Measurements from ENCODE around the gene ADORA2A.
"Not testable (repeated sequence)": the region's sequence is repeated elsewhere in the genome, so short reads cannot be mapped to it uniquely, and the experiment has no call there.

ADORA2A gene

GRCh38 chr22:24486501-24486921 lies 59.1 kb downstream of the ADORA2A start:
- TF ChIP-seq POLR2AphosphoS5 (IDR thresholded peaks at IDR 0.05; ENCODE audit: low read depth) (no peak), SPI1 (IDR thresholded peaks at IDR 0.05; ENCODE audit: borderline replicate concordance, low read depth) (peak; percentile 88)
- H3K27me3 ChIP-seq (ENCODE audit: insufficient read depth, poor library complexity, severe bottlenecking) = no peaks in the 10 kb centered on the region
- H3K4me3 ChIP-seq (replicated peaks; ENCODE audit: insufficient read depth, low read length) = no peak overlapping the region
- DNase-seq (ENCODE audit: low read depth in 1 of 2, low spot score in 1 of 2) = peak in 1 of 2 experiments; percentile 60
- no peak overlapping the region for H3K27ac ChIP-seq (replicated peaks)

GRCh38 chr22:24489011-24489410 lies 61.6 kb downstream of the ADORA2A start:
- Histone ChIP-seq H3K27ac (replicated peaks) (no peak overlapping the region), H3K4me3 (replicated peaks; ENCODE audit: insufficient read depth, low read length) (no peak overlapping the region), H3K27me3 (ENCODE audit: insufficient read depth, poor library complexity, severe bottlenecking) (no peaks in the 10 kb centered on the region)
- TF ChIP-seq POLR2AphosphoS5 (IDR thresholded peaks at IDR 0.05; ENCODE audit: low read depth) = no peak
- TF ChIP-seq CTCF (IDR thresholded peaks at IDR 0.05; ENCODE audit: insufficient read depth, low read length) = no peak
- no peak for TF ChIP-seq SPI1 (IDR thresholded peaks at IDR 0.05; ENCODE audit: borderline replicate concordance, low read depth)
- no peak for TF ChIP-seq GABPA (IDR thresholded peaks at IDR 0.05; ENCODE audit: low read depth)
- no peak for TF ChIP-seq REST (IDR thresholded peaks at IDR 0.05; ENCODE audit: insufficient replicate concordance, low read depth)
- no peak for DNase-seq (ENCODE audit: low read depth in 1 of 2, low spot score in 1 of 2)

GRCh38 chr22:24489434-24489833 lies 62.0 kb downstream of the ADORA2A start:
- not testable (repeated sequence) for H3K4me3 ChIP-seq (replicated peaks; ENCODE audit: insufficient read depth, low read length); H3K27me3 ChIP-seq (ENCODE audit: insufficient read depth, poor library complexity, severe bottlenecking); DNase-seq (ENCODE audit: low read depth in 1 of 2, low spot score in 1 of 2); H3K27ac ChIP-seq (replicated peaks)

Data from HL-60 (cell line).